K562 (cell line): ENCODE results near the gene ST6GAL1. TPM values are rescaled to one million over a fixed set of nuclear protein-coding genes. Genes with fewer than 3 reads are reported as not detected.

Experiments used
- KLF16 ChIP-seq: IDR thresholded peaks from 2 replicates; pipeline ENCODE4 v1.6.1; 2016; ENCODE audit warnings: antibody characterized with exemption
- PURB ChIP-seq: sonication (generic); formaldehyde crosslinking; IDR thresholded peaks from 2 replicates; pipeline ENCODE4 v1.9.0; 2021; ENCODE audit warnings: low read depth, mild to moderate bottlenecking, missing genetic modification reagents
- SMC3 ChIP-seq: conservative IDR thresholded peaks from 2 replicates; pipeline ENCODE4 v1.6.1; 2011; ENCODE audit warnings: low read depth, low read length, improper control_type of control experiment; ENCODE audit not compliant: insufficient read depth
- polyA plus RNA-seq, 8 experiments: library from polyadenylated mRNA; depleted of rRNA in 4 of 8; stranded (reverse) in 5 of 8; unstranded in 3 of 8; fragments of >200 nt; fragmentation: Nextera tagmentation in 2 of 8; fragmentation: Illumina TruSeq in 1 of 8; extraction: Ambion mirVana in 2 of 8; extraction: Trizol in 1 of 8; gene quantifications; 2 replicates each; pipeline versions ENCODE4 v1.2.1 to v1.2.3, GENCODE V29; 2011 to 2014; ENCODE audit warnings: inconsistent platforms in 1 of 8, missing spikeins in 1 of 8
- total RNA-seq, 7 experiments: library from RNA; depleted of rRNA in 6 of 7; stranded (reverse); fragments of >200 nt in 6 of 7; fragmentation: Illumina TruSeq in 2 of 7; extraction: Trizol in 2 of 7; gene quantifications; 2 replicates each; pipeline versions ENCODE4 v1.2.1 to v1.2.3, GENCODE V29; 2011 to 2021; ENCODE audit warnings: low replicate concordance in 1 of 7
- TF ChIP-seq, protein P1 (sequence below), 2 experiments: fragments of 450-650 bp in 1 of 2; sonication (generic) in 1 of 2; formaldehyde crosslinking in 1 of 2; IDR thresholded peaks; 2 replicates each; pipeline versions ENCODE4 v1.7.1 to v1.9.0; 2016 to 2022; ENCODE audit warnings: inconsistent platforms in 1 of 2, mild to moderate bottlenecking in 1 of 2, missing genetic modification reagents in 1 of 2
- TF ChIP-seq, protein P2 (sequence below): IDR thresholded peaks from 3 replicates; pipeline ENCODE4 v1.6.1; 2011; ENCODE audit warnings: borderline replicate concordance, mild to moderate bottlenecking, moderate library complexity; ENCODE audit not compliant: insufficient read length; ENCODE audit errors: extremely low read depth

Gene ST6GAL1
- total and polyA plus RNA-seq, 9 of the 15 experiments (the other 6 are each of a cell fraction or from before 2014, with no cell fraction given), result 31.9 to 145 (median 71.0) TPM

- TF ChIP-seq, protein P1, sequence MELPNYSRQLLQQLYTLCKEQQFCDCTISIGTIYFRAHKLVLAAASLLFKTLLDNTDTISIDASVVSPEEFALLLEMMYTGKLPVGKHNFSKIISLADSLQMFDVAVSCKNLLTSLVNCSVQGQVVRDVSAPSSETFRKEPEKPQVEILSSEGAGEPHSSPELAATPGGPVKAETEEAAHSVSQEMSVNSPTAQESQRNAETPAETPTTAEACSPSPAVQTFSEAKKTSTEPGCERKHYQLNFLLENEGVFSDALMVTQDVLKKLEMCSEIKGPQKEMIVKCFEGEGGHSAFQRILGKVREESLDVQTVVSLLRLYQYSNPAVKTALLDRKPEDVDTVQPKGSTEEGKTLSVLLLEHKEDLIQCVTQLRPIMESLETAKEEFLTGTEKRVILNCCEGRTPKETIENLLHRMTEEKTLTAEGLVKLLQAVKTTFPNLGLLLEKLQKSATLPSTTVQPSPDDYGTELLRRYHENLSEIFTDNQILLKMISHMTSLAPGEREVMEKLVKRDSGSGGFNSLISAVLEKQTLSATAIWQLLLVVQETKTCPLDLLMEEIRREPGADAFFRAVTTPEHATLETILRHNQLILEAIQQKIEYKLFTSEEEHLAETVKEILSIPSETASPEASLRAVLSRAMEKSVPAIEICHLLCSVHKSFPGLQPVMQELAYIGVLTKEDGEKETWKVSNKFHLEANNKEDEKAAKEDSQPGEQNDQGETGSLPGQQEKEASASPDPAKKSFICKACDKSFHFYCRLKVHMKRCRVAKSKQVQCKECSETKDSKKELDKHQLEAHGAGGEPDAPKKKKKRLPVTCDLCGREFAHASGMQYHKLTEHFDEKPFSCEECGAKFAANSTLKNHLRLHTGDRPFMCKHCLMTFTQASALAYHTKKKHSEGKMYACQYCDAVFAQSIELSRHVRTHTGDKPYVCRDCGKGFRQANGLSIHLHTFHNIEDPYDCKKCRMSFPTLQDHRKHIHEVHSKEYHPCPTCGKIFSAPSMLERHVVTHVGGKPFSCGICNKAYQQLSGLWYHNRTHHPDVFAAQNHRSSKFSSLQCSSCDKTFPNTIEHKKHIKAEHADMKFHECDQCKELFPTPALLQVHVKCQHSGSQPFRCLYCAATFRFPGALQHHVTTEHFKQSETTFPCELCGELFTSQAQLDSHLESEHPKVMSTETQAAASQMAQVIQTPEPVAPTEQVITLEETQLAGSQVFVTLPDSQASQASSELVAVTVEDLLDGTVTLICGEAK (IDR thresholded peaks at IDR 0.05), result no peak
- TF ChIP-seq, protein P1 (CRISPR knock-in tag; IDR thresholded peaks at IDR 0.05), result no peak
- no peak for TF ChIP-seq PURB (CRISPR knock-in tag)
- TF ChIP-seq KLF16, result no peak
- TF ChIP-seq SMC3, result no peak
- TF ChIP-seq, protein P2, sequence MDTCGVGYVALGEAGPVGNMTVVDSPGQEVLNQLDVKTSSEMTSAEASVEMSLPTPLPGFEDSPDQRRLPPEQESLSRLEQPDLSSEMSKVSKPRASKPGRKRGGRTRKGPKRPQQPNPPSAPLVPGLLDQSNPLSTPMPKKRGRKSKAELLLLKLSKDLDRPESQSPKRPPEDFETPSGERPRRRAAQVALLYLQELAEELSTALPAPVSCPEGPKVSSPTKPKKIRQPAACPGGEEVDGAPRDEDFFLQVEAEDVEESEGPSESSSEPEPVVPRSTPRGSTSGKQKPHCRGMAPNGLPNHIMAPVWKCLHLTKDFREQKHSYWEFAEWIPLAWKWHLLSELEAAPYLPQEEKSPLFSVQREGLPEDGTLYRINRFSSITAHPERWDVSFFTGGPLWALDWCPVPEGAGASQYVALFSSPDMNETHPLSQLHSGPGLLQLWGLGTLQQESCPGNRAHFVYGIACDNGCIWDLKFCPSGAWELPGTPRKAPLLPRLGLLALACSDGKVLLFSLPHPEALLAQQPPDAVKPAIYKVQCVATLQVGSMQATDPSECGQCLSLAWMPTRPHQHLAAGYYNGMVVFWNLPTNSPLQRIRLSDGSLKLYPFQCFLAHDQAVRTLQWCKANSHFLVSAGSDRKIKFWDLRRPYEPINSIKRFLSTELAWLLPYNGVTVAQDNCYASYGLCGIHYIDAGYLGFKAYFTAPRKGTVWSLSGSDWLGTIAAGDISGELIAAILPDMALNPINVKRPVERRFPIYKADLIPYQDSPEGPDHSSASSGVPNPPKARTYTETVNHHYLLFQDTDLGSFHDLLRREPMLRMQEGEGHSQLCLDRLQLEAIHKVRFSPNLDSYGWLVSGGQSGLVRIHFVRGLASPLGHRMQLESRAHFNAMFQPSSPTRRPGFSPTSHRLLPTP, result no peak
Measured at GRCh38 chr3:187077537-187077936, 147.2 kb downstream of the ST6GAL1 start (continued).
